Panc1 (cell line): Measurements from ENCODE around the gene TMEM207. TPM values are rescaled to one million over a fixed set of nuclear protein-coding genes. Genes with fewer than 3 reads are reported as not detected.

Source experiments
- ATAC-seq: fragments of 200-7000 bp; cut with Tn5 transposase; 2 replicates; pipeline ENCODE4 v1.9.1; 2020; ENCODE audit warnings: mild to moderate bottlenecking, moderate library complexity
- BruUV-seq: library from RNA; stranded (reverse); fragments of 400-500 nt; replicated peaks from 2 replicates; lab custom pipeline; 2021; lab: Mats Ljungman, UMichigan
- CTCF ChIA-PET: fragments of 300-600 bp; sonication (Branson Sonifier 250); formaldehyde crosslinking; loops from one replicate; lab custom pipeline; 2022; ENCODE audit warnings: antibody characterized with exemption; lab: Charles Lee
- POLR2A ChIA-PET: fragments of 300-600 bp; sonication (Branson Sonifier 250); formaldehyde crosslinking; loops from one replicate; lab custom pipeline; 2022; ENCODE audit warnings: antibody characterized with exemption; lab: Charles Lee
- DNase-seq: peaks from one replicate; pipeline ENCODE4 v3.0.0-alpha.2; 2010; ENCODE audit warnings: low read depth, low spot score
- H3K27ac ChIP-seq: 2 replicates; pipeline ENCODE4 v1.5.1; 2011; ENCODE audit warnings: mild to moderate bottlenecking, low read length, inconsistent platforms
- H3K27me3 ChIP-seq: fragments of 200-500 bp; sonication (Bioruptor generic); 2 replicates; pipeline ENCODE4 v1.6.0; 2014; ENCODE audit warnings: low read length, inconsistent platforms; ENCODE audit not compliant: control insufficient read depth, insufficient read depth
- H3K36me3 ChIP-seq: fragments of 200-500 bp; sonication (Bioruptor generic); 2 replicates; pipeline ENCODE4 v1.5.1; 2014; ENCODE audit warnings: inconsistent platforms, mild to moderate bottlenecking, low read length, moderate library complexity; ENCODE audit not compliant: control insufficient read depth, insufficient read depth
- H3K4me1 ChIP-seq: 2 replicates; pipeline ENCODE4 v1.5.1; 2011; ENCODE audit warnings: inconsistent platforms, mild to moderate bottlenecking, low read length, moderate library complexity; ENCODE audit not compliant: control insufficient read depth, insufficient read depth
- H3K4me3 ChIP-seq, 2 experiments: 2 replicates each; pipeline ENCODE4 v1.5.1; 2011 to 2012; ENCODE audit warnings: low read depth in 2 of 2, low read length in 2 of 2, mild to moderate bottlenecking in 2 of 2, inconsistent platforms in 1 of 2, moderate library complexity in 1 of 2
- H3K9me3 ChIP-seq: fragments of 200-500 bp; sonication (Bioruptor generic); 2 replicates; pipeline ENCODE4 v1.5.1; 2014; ENCODE audit warnings: low read depth, mild to moderate bottlenecking, inconsistent platforms, low read length, moderate library complexity; ENCODE audit not compliant: control insufficient read depth, insufficient read depth
- CTCF ChIP-seq: fragments of 450-650 bp; IDR thresholded peaks from 2 replicates; pipeline ENCODE4 v1.5.1; 2017; ENCODE audit warnings: mild to moderate bottlenecking
- POLR2AphosphoS5 ChIP-seq: IDR thresholded peaks from 2 replicates; pipeline ENCODE4 v1.6.1; 2012; ENCODE audit warnings: mild to moderate bottlenecking, low read depth, low read length, moderate library complexity
- SIN3A ChIP-seq: IDR thresholded peaks from 2 replicates; pipeline ENCODE4 v1.6.1; 2012; ENCODE audit warnings: low read depth, mild to moderate bottlenecking, low read length, moderate library complexity, borderline replicate concordance; ENCODE audit not compliant: insufficient read depth
- TCF7L2 ChIP-seq: IDR thresholded peaks from 2 replicates; pipeline ENCODE4 v1.6.1; 2011; ENCODE audit warnings: mild to moderate bottlenecking, low read depth, low read length, inconsistent platforms
- in situ Hi-C: cut with HindIII; loops from 2 replicates; pipeline ENCODE4 v1.10.0; 2016; ENCODE audit warnings: low sequenced_read_pairs, low pct_unique_long_range_greater_than_20kb
- intact Hi-C: fragments of 100-400 bp; cut with micrococcal nuclease; formaldehyde crosslinking; loops from one replicate; pipeline ENCODE4 v1.10.0; 2022; ENCODE audit not compliant: unreplicated experiment
- total RNA-seq: library from RNA; stranded (reverse); gene quantifications from one replicate; pipeline ENCODE4 v1.2.1, GENCODE V29; 2021; ENCODE audit not compliant: unreplicated experiment
- TF ChIP-seq, protein P1 (sequence below), 2 experiments: IDR thresholded peaks; 2 replicates each; pipeline ENCODE4 v1.6.1; 2011 to 2012; ENCODE audit warnings: low read depth in 2 of 2, control low read depth in 1 of 2, low read length in 1 of 2, mild to moderate bottlenecking in 1 of 2, moderate library complexity in 1 of 2; ENCODE audit not compliant: insufficient read depth in 1 of 2

Gene TMEM207
- total RNA-seq, 1 experiment from 2014 or later = not detected

GRCh38 chr3:190497811-190498210, 48.1 kb upstream of the TMEM207 start:
- in situ Hi-C loops (no loop called here), intact Hi-C loops (no loop called here)
- no peaks in the 10 kb centered on the region for H3K27me3 ChIP-seq
- CTCF ChIA-PET = no interaction called here
- H3K27ac ChIP-seq = no peak overlapping the region
- no peaks in the 10 kb centered on the region for H3K4me1 ChIP-seq
- no peak overlapping the region for H3K4me3 ChIP-seq
- H3K36me3 ChIP-seq = no peaks in the 10 kb centered on the region
- DNase-seq = no peak
- BruUV-seq = no TSS peak
- no peak for TF ChIP-seq POLR2AphosphoS5
- TF ChIP-seq CTCF = no peak
- no peak for TF ChIP-seq SIN3A
- TF ChIP-seq TCF7L2 = no peak
- TF ChIP-seq, protein P1, sequence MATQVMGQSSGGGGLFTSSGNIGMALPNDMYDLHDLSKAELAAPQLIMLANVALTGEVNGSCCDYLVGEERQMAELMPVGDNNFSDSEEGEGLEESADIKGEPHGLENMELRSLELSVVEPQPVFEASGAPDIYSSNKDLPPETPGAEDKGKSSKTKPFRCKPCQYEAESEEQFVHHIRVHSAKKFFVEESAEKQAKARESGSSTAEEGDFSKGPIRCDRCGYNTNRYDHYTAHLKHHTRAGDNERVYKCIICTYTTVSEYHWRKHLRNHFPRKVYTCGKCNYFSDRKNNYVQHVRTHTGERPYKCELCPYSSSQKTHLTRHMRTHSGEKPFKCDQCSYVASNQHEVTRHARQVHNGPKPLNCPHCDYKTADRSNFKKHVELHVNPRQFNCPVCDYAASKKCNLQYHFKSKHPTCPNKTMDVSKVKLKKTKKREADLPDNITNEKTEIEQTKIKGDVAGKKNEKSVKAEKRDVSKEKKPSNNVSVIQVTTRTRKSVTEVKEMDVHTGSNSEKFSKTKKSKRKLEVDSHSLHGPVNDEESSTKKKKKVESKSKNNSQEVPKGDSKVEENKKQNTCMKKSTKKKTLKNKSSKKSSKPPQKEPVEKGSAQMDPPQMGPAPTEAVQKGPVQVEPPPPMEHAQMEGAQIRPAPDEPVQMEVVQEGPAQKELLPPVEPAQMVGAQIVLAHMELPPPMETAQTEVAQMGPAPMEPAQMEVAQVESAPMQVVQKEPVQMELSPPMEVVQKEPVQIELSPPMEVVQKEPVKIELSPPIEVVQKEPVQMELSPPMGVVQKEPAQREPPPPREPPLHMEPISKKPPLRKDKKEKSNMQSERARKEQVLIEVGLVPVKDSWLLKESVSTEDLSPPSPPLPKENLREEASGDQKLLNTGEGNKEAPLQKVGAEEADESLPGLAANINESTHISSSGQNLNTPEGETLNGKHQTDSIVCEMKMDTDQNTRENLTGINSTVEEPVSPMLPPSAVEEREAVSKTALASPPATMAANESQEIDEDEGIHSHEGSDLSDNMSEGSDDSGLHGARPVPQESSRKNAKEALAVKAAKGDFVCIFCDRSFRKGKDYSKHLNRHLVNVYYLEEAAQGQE (IDR thresholded peaks at IDR 0.05; ENCODE audit: insufficient read depth in 1 of 2, low read depth in 2 of 2, low read length in 1 of 2) = no peak
- no peaks in the 10 kb centered on the region for H3K9me3 ChIP-seq
- ATAC-seq = no peak
- POLR2A ChIA-PET = no interaction called here

DNA sequence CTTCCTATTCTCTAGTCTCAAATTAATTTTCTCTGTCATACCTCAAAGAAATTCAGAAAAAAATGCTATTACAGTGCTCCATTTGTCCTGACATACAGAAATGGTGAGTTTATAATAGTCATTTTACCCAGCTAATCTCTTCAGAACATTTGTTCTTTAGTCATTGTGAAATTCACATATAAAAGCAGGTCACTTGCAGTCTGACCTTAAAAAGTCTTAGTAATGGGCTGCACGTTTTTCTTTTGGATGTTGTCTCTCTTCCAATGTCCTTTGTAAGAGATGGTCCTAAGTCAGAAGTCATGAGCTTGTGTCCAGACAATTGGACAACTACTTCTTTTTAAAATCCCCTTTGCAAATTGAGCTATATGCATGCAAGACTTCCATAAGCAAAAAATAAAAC, 47.2 kb upstream of the TMEM207 start:
- TF ChIP-seq SIN3A (no peak), POLR2AphosphoS5 (no peak), TCF7L2 (no peak), CTCF (no peak)
- TF ChIP-seq, protein P1 (IDR thresholded peaks at IDR 0.05; ENCODE audit: insufficient read depth in 1 of 2, low read depth in 2 of 2, low read length in 1 of 2) = no peak
- in situ Hi-C loops (no loop called here), intact Hi-C loops (no loop called here)
- H3K27ac ChIP-seq = no peak overlapping the region
- H3K4me3 ChIP-seq = no peak overlapping the region
- no TSS peak for BruUV-seq
- H3K9me3 ChIP-seq = no peaks in the 10 kb centered on the region
- H3K27me3 ChIP-seq = no peaks in the 10 kb centered on the region
- DNase-seq (no peak), ATAC-seq (no peak)
- no peaks in the 10 kb centered on the region for H3K36me3 ChIP-seq
- no peaks in the 10 kb centered on the region for H3K4me1 ChIP-seq
- ChIA-PET POLR2A (no interaction called here), CTCF (no interaction called here)
